HEK293 (cell line): ENCODE results near the gene FXYD1.

ENCODE experiments used
- CTCF ChIA-PET: fragments of 350-600 bp; formaldehyde crosslinking; extraction: SDS; loops from one replicate; lab custom pipeline; 2021; ENCODE audit warnings: antibody characterized with exemption; lab: Yijun Ruan, JAX
- POLR2A ChIA-PET: fragments of 300-600 bp; formaldehyde crosslinking; extraction: SDS; loops from one replicate; lab custom pipeline; 2020; ENCODE audit warnings: antibody characterized with exemption, inconsistent platforms; lab: Yijun Ruan, JAX
- H3K27ac ChIP-seq: fragments of 200-500 bp; sonication (Bioruptor generic); 2 replicates; pipeline ENCODE4 v1.5.1; 2014; ENCODE audit warnings: low read depth, low read length, control low read depth, inconsistent platforms; ENCODE audit errors: extremely low read depth
- H3K36me3 ChIP-seq, 2 experiments: fragments of 200-500 bp in 1 of 2; sonication (Bioruptor generic) in 1 of 2; 1 replicate in 1 of 2; 2 replicates in 1 of 2; pipeline ENCODE4 v1.5.1; 2014 to 2017; ENCODE audit warnings: inconsistent platforms in 2 of 2, low read length in 2 of 2; ENCODE audit not compliant: control insufficient read depth in 2 of 2, insufficient read depth in 1 of 2
- H3K4me1 ChIP-seq: fragments of 200-500 bp; sonication (Bioruptor generic); 2 replicates; pipeline ENCODE4 v1.5.1; 2014; ENCODE audit warnings: mild to moderate bottlenecking, low read length, inconsistent platforms; ENCODE audit not compliant: control insufficient read depth, insufficient read depth
- H3K4me3 ChIP-seq: 2 replicates; pipeline ENCODE4 v1.5.1; 2011; ENCODE audit warnings: low read depth, mild to moderate bottlenecking, control low read depth, low read length, moderate library complexity
- H3K9me3 ChIP-seq: fragments of 200-500 bp; sonication (Bioruptor generic); 2 replicates; pipeline ENCODE4 v1.5.1; 2014; ENCODE audit warnings: low read depth, low read length, inconsistent platforms; ENCODE audit not compliant: control insufficient read depth, insufficient read depth
- GLI2 ChIP-seq: fragments of 450-650 bp; formaldehyde crosslinking; IDR thresholded peaks from 2 replicates; pipeline ENCODE4; 2017; ENCODE audit warnings: missing biosample characterization, missing genetic modification characterization, low read depth, borderline replicate concordance
- KLF17 ChIP-seq: fragments of 450-650 bp; formaldehyde crosslinking; IDR thresholded peaks from 2 replicates; pipeline ENCODE4 v1.5.1; 2016; ENCODE audit warnings: missing biosample characterization, missing genetic modification characterization
- PRDM10 ChIP-seq: fragments of 450-650 bp; formaldehyde crosslinking; IDR thresholded peaks from 2 replicates; pipeline ENCODE4 v1.5.1; 2016; ENCODE audit warnings: missing biosample characterization, missing genetic modification characterization
- SETDB1 ChIP-seq: IDR thresholded peaks from one replicate; pipeline ENCODE4 v1.6.1; 2017; ENCODE audit warnings: mild to moderate bottlenecking, low read length, moderate library complexity, mixed read lengths; ENCODE audit not compliant: insufficient read length
- ZBTB44 ChIP-seq: fragments of 450-650 bp; IDR thresholded peaks from 2 replicates; pipeline ENCODE4 v1.5.1; 2018; ENCODE audit warnings: missing biosample characterization, mild to moderate bottlenecking, missing genetic modification characterization
- ZBTB7A ChIP-seq: fragments of 450-650 bp; formaldehyde crosslinking; IDR thresholded peaks from 2 replicates; pipeline ENCODE4 v1.5.1; 2016; ENCODE audit warnings: low read depth, missing biosample characterization, missing genetic modification characterization
- ZFHX2 ChIP-seq: fragments of 450-650 bp; formaldehyde crosslinking; conservative IDR thresholded peaks from 2 replicates; pipeline ENCODE4 v1.5.1; 2016; ENCODE audit warnings: missing biosample characterization, missing genetic modification characterization
- ZNF133 ChIP-seq: fragments of 450-650 bp; formaldehyde crosslinking; IDR thresholded peaks from 2 replicates; pipeline ENCODE4 v1.5.1; 2016; ENCODE audit warnings: missing biosample characterization, missing genetic modification characterization
- ZNF146 ChIP-seq: fragments of 450-650 bp; formaldehyde crosslinking; IDR thresholded peaks from 2 replicates; pipeline ENCODE4 v1.5.1; 2016; ENCODE audit warnings: missing biosample characterization, missing genetic modification characterization
- ZNF175 ChIP-seq: fragments of 450-650 bp; formaldehyde crosslinking; IDR thresholded peaks from 2 replicates; pipeline ENCODE4 v1.5.1; 2016; ENCODE audit warnings: missing biosample characterization, missing genetic modification characterization
- ZNF184 ChIP-seq: fragments of 450-650 bp; IDR thresholded peaks from 2 replicates; pipeline ENCODE4 v1.5.1; 2018; ENCODE audit warnings: missing biosample characterization, mild to moderate bottlenecking, missing genetic modification characterization
- ZNF214 ChIP-seq: fragments of 450-650 bp; formaldehyde crosslinking; IDR thresholded peaks from 2 replicates; pipeline ENCODE4 v1.5.1; 2017; ENCODE audit warnings: missing biosample characterization, mild to moderate bottlenecking, missing genetic modification characterization, borderline replicate concordance
- ZNF423 ChIP-seq: fragments of 450-650 bp; formaldehyde crosslinking; IDR thresholded peaks from 2 replicates; pipeline ENCODE4 v1.5.1; 2016; ENCODE audit warnings: missing biosample characterization, missing genetic modification characterization
- ZNF558 ChIP-seq: fragments of 450-650 bp; formaldehyde crosslinking; IDR thresholded peaks from 2 replicates; pipeline ENCODE4 v1.5.1; 2016; ENCODE audit warnings: missing biosample characterization, missing genetic modification characterization
- ZNF639 ChIP-seq: fragments of 450-650 bp; formaldehyde crosslinking; IDR thresholded peaks from 2 replicates; pipeline ENCODE4 v1.5.1; 2016; ENCODE audit warnings: missing biosample characterization, missing genetic modification characterization
- ZNF660 ChIP-seq: fragments of 450-650 bp; IDR thresholded peaks from 2 replicates; pipeline ENCODE4 v1.5.1; 2018; ENCODE audit warnings: missing biosample characterization, mild to moderate bottlenecking, missing genetic modification characterization
- ZNF747 ChIP-seq: fragments of 450-650 bp; formaldehyde crosslinking; IDR thresholded peaks from 2 replicates; pipeline ENCODE4 v1.5.1; 2016; ENCODE audit warnings: missing biosample characterization, missing genetic modification characterization
- ZNF791 ChIP-seq: fragments of 450-650 bp; formaldehyde crosslinking; IDR thresholded peaks from 2 replicates; pipeline ENCODE4 v1.5.1; 2016; ENCODE audit warnings: missing biosample characterization, missing genetic modification characterization
- ZNF837 ChIP-seq: fragments of 450-650 bp; formaldehyde crosslinking; IDR thresholded peaks from 2 replicates; pipeline ENCODE4 v1.5.1; 2016; ENCODE audit warnings: missing biosample characterization, missing genetic modification characterization
- ZSCAN16 ChIP-seq: fragments of 450-650 bp; formaldehyde crosslinking; IDR thresholded peaks from 2 replicates; pipeline ENCODE4 v1.5.1; 2016; ENCODE audit warnings: missing biosample characterization, missing genetic modification characterization
- ZSCAN4 ChIP-seq: fragments of 450-650 bp; formaldehyde crosslinking; IDR thresholded peaks from 2 replicates; pipeline ENCODE4 v1.5.1; 2017; ENCODE audit warnings: missing biosample characterization, missing genetic modification characterization

Gene FXYD1

GRCh38 chr19:35184267-35184666 lies 45.6 kb downstream of the FXYD1 start:
- POLR2A ChIA-PET: no interaction called here

GRCh38 chr19:35184884-35185283 lies 46.3 kb downstream of the FXYD1 start:
- ChIA-PET CTCF (no interaction called here), POLR2A (no interaction called here)
- TF ChIP-seq ZSCAN16 (tag by site-specific recombination) (no peak), GLI2 (no peak), ZNF660 (tag by site-specific recombination) (no peak), ZFHX2 (tag by site-specific recombination) (no peak), ZNF747 (no peak), ZSCAN4 (no peak), ZNF175 (tag by site-specific recombination) (no peak), ZNF133 (tag by site-specific recombination) (no peak), ZNF837 (tag by site-specific recombination) (no peak), ZNF184 (tag by site-specific recombination) (no peak), ZNF146 (tag by site-specific recombination) (no peak), ZBTB7A (no peak), ZNF423 (no peak), ZNF558 (no peak), ZNF639 (tag by site-specific recombination) (no peak), ZNF214 (tag by site-specific recombination) (no peak)
- Histone ChIP-seq H3K27ac (no peak overlapping the region), H3K9me3 (peaks cover 7% of the 10 kb centered on the region), H3K36me3 (no peaks in the 10 kb centered on the region), H3K4me1 (no peaks in the 10 kb centered on the region), H3K4me3 (no peak overlapping the region)

More at GRCh38 chr19:35184267-35184666, 45.6 kb downstream of the FXYD1 start:
- CTCF ChIA-PET: interaction anchor here (1.0 kb wide), 2 partner anchors 8 to 42 kb away, joined by 4 read pairs; no protein-coding TSS in a partner anchor
- Histone ChIP-seq H3K4me1 (no peaks in the 10 kb centered on the region), H3K9me3 (peaks cover 7% of the 10 kb centered on the region), H3K36me3 (no peaks in the 10 kb centered on the region), H3K27ac (no peak overlapping the region)
- TF ChIP-seq ZNF791 (tag by site-specific recombination) (peak; percentile 82), SETDB1 (peak; percentile 80), PRDM10 (tag by site-specific recombination) (no peak), ZBTB44 (no peak), KLF17 (tag by site-specific recombination) (no peak)
- TF ChIP-seq, all 188 proteins: peak for 2
- no peak overlapping the region for H3K4me3 ChIP-seq
